Tibial nerve (tissue), 3 donors: Measurements from ENCODE around the gene PLA2G6.

ENCODE experiments used
- CTCF ChIP-seq, 5 experiments: fragments of 200-600 bp in 3 of 5; fragments of 450-650 bp in 2 of 5; sonication (generic) in 3 of 5; IDR thresholded peaks; one replicate each; pipeline ENCODE4 v1.5.1; 2016 to 2019; ENCODE audit warnings: antibody characterized with exemption in 5 of 5, mild to moderate bottlenecking in 3 of 5, moderate library complexity in 2 of 5
- POLR2A ChIP-seq, 2 donors: fragments of 450-650 bp; IDR thresholded peaks; one replicate each; pipeline ENCODE4 v1.6.1; 2017; ENCODE audit warnings: antibody characterized with exemption in 2 of 2, mild to moderate bottlenecking in 2 of 2, moderate library complexity in 2 of 2

GRCh38 chr22:38220653-38221386 is 39.2 kb upstream of the PLA2G6 start:
- TF ChIP-seq CTCF (IDR thresholded peaks at IDR 0.05), result no peak
- no peak for TF ChIP-seq POLR2A (IDR thresholded peaks at IDR 0.05)
